NB4 (cell line): Measurements from ENCODE around the gene SLC12A2.

Experiments used
- DNase-seq: peaks from one replicate; pipeline ENCODE4 v3.0.0; 2010; ENCODE audit warnings: low read depth
- H3K4me3 ChIP-seq: one replicate; pipeline ENCODE4 v1.5.1; 2011; ENCODE audit warnings: mild to moderate bottlenecking, low read depth, low read length, moderate library complexity
- MYC ChIP-seq: IDR thresholded peaks from 2 replicates; pipeline ENCODE4 v1.6.1; 2011; ENCODE audit warnings: low read depth, low read length
- POLR2A ChIP-seq: IDR thresholded peaks from 2 replicates; pipeline ENCODE4 v1.6.1; 2011; ENCODE audit warnings: mild to moderate bottlenecking; ENCODE audit not compliant: insufficient read length; ENCODE audit errors: extremely low read depth
- TF ChIP-seq, protein P1 (sequence below): IDR thresholded peaks from one replicate; pipeline ENCODE4 v1.5.1; 2012; ENCODE audit warnings: low read depth, low read length
- TF ChIP-seq, protein P2 (sequence below): IDR thresholded peaks from 2 replicates; pipeline ENCODE4 v1.6.1; 2011; ENCODE audit warnings: low read depth, low read length

SLC12A2 gene

DNA sequence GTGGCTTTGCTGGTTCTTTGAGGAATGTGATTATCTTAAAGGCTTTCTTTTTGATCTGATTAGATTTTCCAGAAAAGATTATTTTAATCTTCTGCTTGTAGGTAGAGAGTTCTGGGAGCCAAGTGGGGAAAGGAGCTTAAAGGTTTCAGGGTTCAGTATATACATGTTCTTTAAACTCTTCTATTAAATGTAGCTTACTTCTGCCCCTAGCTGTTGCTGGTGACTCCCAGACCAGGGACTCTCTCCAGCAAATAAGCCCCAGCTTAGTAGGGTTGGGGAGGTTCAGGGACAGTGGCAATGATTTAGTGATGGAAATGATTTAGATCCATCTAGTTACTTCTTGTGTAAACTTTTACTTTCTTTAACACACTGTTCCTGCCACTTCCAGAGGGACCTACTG is 72.2 kb downstream of the SLC12A2 start:
- TF ChIP-seq MYC (no peak), POLR2A (no peak)
- TF ChIP-seq, protein P1, sequence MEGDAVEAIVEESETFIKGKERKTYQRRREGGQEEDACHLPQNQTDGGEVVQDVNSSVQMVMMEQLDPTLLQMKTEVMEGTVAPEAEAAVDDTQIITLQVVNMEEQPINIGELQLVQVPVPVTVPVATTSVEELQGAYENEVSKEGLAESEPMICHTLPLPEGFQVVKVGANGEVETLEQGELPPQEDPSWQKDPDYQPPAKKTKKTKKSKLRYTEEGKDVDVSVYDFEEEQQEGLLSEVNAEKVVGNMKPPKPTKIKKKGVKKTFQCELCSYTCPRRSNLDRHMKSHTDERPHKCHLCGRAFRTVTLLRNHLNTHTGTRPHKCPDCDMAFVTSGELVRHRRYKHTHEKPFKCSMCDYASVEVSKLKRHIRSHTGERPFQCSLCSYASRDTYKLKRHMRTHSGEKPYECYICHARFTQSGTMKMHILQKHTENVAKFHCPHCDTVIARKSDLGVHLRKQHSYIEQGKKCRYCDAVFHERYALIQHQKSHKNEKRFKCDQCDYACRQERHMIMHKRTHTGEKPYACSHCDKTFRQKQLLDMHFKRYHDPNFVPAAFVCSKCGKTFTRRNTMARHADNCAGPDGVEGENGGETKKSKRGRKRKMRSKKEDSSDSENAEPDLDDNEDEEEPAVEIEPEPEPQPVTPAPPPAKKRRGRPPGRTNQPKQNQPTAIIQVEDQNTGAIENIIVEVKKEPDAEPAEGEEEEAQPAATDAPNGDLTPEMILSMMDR, result no peak
- TF ChIP-seq, protein P2, sequence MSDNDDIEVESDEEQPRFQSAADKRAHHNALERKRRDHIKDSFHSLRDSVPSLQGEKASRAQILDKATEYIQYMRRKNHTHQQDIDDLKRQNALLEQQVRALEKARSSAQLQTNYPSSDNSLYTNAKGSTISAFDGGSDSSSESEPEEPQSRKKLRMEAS, result no peak

DNA sequence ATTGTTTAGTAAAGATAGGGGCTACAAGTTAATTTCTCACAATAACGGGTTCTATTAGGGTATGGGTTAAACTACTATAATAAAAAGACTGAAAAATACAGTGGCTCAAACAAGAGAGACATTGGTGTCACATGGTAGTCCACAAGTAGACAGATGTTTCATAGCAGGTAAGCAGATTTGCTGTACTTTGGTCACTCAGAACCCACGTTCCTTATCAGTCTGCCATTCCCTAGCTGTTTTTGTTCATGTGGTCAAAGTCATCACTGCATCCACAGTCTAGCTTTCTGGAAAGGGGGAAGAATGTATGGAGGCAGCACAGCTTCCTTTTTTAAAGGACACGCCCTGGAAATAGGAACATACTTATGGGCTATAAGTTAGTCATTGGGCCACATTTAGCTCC is 73.0 kb downstream of the SLC12A2 start:
- TF ChIP-seq, protein P1, result no peak
- TF ChIP-seq, protein P2, result no peak
- TF ChIP-seq POLR2A (no peak), MYC (no peak)
- DNase-seq, result no peak
- no peak overlapping the region for H3K4me3 ChIP-seq

More for the DNA sequence above, 72.2 kb downstream of the SLC12A2 start:
- H3K4me3 ChIP-seq, result no peak overlapping the region
- DNase-seq, result no peak

DNA sequence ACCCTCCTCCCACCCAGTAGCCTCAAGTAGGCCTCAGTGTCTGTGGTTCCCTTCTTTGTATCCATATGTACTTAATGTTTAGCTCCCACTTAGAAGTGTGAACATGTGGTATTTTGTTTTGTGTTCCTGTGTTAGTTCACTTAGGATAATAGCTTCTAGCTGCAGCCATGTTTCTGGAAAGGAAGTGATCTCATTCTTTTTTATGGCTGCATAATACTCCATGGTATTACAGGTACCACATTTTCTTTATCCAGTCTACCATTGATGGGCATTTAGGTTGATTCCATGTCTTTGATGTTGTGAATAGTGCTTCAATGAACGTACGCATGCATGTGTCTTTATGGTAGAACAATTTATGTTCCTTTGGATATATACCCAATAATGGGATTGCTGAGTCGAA is 74.8 kb downstream of the SLC12A2 start:
- H3K4me3 ChIP-seq, result no peak overlapping the region
- DNase-seq, result no peak
- TF ChIP-seq MYC (no peak), POLR2A (no peak)
- TF ChIP-seq, protein P2, result no peak
- TF ChIP-seq, protein P1, result no peak

DNA sequence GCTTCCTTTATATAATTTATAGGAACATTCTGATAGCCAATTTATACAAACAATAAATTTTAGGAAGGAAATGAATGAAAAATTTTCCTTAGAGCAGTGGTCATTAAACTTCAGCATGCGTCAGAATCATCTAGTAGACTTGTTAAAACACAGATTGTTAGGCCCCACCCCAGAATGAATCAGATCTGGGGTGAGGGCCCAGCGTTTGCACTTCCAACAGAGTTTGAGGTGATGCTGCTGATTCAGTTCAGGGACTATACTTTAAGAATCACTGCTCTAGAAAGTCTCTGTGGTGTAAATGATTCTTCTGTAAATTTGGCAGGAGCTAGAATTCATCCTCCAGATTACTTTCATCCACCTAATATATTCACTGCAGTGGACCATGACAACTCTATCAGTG is 80.4 kb downstream of the SLC12A2 start:
- TF ChIP-seq MYC, result no peak
- TF ChIP-seq POLR2A, result no peak
- TF ChIP-seq, protein P2, result no peak
- TF ChIP-seq, protein P1, result no peak
- no peak overlapping the region for H3K4me3 ChIP-seq
- no peak for DNase-seq

DNA sequence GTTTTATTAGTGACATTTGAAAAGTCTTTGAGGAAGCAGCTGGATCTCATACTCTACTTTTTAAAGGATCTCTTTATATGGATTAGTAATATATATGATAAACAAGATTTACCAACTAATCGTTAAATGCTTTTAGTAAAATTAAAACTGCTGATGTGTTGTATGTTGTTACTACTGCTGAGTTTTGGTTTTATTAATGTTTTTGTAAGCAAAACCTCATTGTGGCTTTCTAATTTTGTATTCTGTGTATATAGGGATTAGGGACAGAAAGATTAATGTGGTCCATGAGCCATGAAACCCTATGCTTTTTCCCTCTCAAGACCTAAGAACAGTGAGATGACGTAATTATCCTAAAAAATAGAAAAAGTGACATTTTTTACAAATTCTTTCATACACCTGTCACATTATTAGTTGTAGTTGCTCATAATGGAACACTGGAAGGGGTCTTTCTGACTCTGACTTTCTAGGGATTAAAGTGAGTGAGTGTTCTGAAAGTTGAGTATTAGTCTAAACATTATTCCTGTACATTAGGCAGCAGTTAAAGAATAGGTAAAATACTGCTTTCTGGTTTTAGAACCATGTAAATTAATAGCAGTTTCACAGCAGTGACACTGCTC is 85.9 kb downstream of the SLC12A2 start:
- TF ChIP-seq, protein P1, result no peak
- DNase-seq, result no peak

DNA sequence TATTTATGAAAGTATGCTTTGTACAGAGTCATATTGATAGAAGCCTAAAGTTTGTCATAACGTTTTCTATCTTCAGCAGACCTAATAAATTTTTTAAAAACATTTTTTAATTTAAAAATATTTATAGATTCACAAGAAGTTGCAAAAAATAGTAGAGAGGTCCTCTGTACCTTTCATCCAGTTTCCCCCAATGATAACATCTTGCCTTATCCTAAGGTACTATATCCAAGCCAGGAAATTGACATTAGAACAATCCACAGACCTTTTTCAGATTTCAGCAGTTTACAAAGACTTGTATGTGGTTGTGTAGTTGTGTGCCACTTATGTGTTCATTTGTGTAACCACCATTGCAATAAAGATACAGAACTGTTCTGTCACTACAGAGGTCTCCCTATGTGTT is 88.5 kb downstream of the SLC12A2 start:
- TF ChIP-seq, protein P2, result no peak
- TF ChIP-seq POLR2A (no peak), MYC (no peak)
- TF ChIP-seq, protein P1, result no peak
- no peak for DNase-seq
- H3K4me3 ChIP-seq, result no peak overlapping the region

More for the DNA sequence above, 85.9 kb downstream of the SLC12A2 start:
- no peak overlapping the region for H3K4me3 ChIP-seq
